Measurements from ENCODE around the gene RAD51B.

GRCh38 chr14:68082698-68083291 lies 263.2 kb downstream of the RAD51B start:
- no peak for TF ChIP-seq POLR2AphosphoS5 (IDR thresholded peaks at IDR 0.05; ENCODE audit: low read depth, low read length)
- TF ChIP-seq POU2F2 (IDR thresholded peaks at IDR 0.05; ENCODE audit: low read depth, low read length) = no peak
- no peak for TF ChIP-seq TAF1 (IDR thresholded peaks at IDR 0.05; ENCODE audit: low read depth, low read length)
- TF ChIP-seq PAX5 (IDR thresholded peaks at IDR 0.05; ENCODE audit: insufficient read depth, low read length, severe bottlenecking) = no peak
- no peak for TF ChIP-seq POLR2A (IDR thresholded peaks at IDR 0.05; ENCODE audit: low read depth, low read length)

Measured in GM12891 (cell line).